ENCODE data around the gene METTL2B.
A peak's percentile ranks its signal among the peaks of the same experiment; 100 is the strongest.
"Not testable (repeated sequence)": the region's sequence is repeated elsewhere in the genome, so short reads cannot be mapped to it uniquely, and the experiment has no call there.

The METTL2B gene

DNA sequence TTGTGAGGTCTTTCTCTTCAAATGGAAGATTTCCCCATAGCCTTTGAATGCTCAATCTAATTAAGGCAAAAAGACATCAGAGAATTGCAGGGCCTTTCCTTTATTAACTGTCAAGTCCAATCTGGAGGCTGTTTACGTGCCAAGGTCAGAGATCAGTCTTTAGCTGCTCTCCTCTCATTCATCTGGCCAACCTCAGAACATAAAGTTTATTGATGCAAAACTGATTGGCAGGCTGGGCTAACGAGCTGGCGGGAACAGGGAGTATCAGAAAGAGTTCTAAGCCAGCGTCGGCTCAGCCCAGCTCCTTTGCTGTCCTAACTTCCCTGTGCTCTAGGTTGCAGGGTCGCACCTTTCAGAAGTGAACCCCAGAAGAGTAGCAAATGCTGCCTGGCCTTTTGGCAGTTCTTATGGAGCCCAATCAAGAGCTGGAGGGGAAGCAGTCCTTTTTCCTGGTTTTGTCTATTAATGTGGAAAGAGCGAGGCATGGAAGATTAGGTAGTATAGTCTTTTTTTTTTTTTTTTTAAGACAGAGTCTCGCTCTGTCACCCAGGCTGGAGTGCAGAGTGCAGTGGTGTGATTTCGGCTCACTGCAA is 47.5 kb downstream of the METTL2B start:
- DNase-seq (ENCODE audit: low read depth in 2 of 3, low spot score in 2 of 3) = not testable (repeated sequence)

DNA sequence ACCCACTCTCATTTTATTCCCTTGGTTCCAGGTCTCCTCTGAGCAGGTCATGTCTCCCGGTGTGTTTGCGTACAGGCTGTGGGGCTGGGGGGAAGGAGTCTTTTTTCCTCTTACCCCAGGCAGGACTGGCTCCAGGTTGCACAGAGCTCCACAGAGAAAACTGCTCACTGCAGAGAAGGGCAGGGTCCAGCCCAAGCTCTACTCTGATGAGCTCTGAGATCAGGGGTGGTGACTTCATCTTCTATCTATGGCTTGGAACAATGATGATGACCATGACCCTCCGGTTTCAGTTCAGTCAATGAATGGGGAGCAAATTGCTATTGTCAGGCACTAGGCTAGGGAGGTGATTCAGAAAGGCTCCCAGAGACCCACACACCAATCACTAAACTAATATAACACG is 49.0 kb downstream of the METTL2B start:
- not testable (repeated sequence) for DNase-seq (ENCODE audit: low read depth in 2 of 3, low spot score in 2 of 3)

DNA sequence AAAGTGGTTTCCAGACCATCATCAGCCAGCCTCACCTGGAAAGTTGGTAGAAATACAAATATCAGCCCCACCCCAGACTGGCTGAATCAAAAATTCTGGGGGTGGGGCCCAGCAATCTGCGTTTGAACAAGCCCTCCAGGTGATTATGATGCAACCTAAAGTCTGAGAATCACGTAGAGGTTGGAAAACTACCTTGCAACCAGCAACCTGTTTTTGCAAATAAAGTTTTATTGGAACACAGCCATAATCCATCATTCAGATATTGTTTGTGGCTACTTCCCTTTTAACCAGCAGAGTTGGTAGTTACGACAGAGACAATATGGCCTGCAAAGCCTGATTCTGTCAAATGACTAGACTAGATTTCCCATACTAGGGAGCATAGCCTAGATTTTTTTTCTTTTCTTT is 49.5 kb downstream of the METTL2B start:
- DNase-seq (ENCODE audit: low read depth in 2 of 3, low spot score in 2 of 3) = not testable (repeated sequence)

DNA sequence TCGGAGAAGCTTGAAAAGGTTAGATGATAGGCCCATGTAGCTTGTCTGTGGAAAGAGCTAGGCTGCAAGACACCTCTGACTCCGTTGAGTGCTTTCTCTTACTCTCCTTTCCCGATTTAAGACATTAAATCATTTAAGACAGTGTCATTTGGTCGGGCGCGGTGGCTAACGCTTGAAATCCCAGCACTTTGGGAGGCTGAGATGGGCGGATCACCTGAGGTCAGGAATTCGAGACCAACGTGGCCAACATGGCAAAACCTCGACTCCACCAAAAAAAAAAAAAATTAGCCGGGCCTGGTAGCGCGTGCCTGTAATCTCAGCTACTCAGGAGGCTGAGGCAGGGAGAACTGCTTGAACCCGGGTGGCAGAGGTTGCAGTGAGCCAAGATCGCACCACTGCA is 52.6 kb downstream of the METTL2B start:
- DNase-seq (ENCODE audit: low read depth in 2 of 3, low spot score in 2 of 3) = not testable (repeated sequence)

DNA sequence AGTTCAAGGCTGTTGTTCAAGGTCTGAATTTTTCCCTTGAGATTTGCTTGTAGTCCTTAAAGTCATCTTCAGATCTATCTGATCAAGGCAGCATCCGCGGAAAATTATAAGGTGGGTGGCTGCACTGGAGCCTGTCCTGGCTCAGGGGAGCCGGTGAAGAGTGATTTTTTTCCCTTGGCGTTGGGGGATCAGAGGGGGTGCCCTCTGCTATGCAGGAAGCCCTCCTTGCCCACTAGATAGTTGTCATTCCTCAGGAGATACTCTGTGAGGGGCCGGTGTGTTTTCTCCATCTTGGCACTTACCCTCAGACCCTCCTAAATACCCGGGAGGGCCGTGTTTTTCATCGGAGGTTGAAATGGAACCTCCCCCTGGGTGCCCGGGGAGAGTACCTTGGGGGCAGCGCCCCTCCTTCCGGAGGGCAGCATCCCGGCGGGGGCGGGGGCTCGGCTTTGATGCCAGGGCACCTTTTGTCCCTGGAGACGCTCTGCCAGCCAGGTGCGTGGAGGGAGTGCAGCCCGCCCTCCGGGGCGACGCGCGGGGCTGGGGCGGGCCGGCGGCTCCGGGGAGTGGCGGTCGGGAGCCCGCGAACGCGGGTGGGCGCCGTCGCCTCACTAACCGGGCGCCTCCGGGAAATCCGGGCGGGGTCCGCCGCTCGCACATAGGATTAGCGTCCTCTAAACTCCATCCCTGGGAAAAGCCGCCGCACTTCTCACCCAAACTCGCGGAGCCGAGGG is 53.7 kb downstream of the METTL2B start:
- DNase-seq (ENCODE audit: low read depth in 2 of 3, low spot score in 2 of 3) = peak in 2 of 3 experiments; percentile 12 to 18

DNA sequence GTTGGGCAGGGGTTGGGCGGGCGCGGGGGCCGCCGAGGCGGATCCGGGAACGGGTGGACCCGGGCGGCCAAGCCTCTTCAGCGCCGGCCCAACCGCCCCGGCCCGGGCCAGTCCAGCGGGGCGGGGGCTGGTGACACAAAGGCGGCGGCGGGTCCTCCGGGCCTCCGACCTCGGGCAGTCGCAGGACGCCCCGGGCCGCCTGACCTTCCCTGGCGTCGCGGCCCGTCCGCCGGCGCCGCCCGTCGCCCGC is 54.2 kb downstream of the METTL2B start:
- peak in 1 of 3 experiments; percentile 30 for DNase-seq (ENCODE audit: low read depth in 2 of 3, low spot score in 2 of 3)

DNA sequence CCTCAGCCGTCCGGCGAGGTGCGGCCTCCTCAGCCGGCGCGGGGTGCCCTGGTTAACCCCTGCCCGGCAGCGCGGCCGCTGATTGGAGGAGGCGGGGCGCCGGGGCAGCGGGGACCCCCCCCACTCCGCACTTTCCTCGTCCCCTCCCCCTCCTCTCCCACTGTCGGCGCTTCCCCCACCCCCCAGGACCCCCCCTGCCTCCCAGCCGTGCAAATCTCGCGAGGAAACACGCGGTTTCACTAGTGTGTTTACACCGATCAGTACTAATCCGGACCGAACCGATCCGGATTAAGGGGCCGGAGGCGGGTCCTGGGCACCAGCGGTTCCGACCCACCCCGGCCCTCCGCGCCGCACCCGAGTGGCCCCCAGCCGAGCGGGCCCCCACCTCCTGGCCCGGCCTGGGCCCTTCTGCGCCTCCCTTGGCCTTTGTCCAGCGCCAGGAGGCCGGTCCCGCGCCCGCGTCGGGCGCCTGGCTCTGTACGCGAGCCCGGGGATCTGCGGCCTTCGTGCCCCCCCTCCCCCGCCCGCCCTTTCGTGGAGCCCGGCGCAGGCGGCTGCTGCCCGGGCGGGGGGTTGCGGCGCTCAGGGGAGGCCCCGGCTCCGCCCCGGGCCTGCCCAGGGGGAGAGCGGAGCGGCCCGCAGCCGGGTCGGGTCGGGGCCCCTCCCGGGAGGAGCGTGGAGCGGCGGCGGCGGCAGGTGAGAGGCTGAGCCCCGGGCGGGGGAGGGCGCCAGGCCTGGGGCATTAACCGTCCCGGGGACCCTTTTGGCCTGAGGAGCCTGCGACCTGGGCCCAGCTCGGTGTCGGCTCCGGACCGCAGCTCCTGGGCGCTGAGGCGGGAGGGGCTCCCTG is 54.8 kb downstream of the METTL2B start:
- DNase-seq (ENCODE audit: low read depth in 2 of 3, low spot score in 2 of 3) = peak; percentile 51 to 69 (median 56)

DNA sequence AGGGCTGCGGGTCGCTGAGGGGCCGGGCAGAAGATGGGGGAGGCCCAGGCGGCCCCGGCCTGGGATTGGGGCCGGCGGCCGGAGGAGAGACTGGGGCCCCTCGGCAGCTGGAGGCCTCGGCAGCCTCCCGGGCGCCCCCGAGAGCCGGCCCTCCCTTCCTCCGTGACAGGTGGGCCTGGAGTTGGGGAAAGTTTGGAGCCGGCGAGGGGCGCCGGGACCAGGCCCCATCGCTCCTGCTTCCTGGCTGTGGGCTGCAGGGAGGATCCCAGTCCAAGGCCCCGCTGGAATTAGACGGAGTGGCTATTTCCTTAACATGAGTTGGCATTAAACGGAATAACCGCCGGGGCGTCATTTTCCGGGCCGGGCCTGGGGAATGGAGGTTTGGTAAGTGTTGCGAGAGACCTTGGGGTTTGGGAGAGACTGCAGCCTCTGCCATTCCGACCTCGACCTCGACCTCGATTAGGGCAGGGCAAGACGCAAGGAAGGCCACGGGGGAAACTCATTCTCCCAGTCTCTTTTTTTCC is 55.5 kb downstream of the METTL2B start:
- DNase-seq (ENCODE audit: low read depth in 2 of 3, low spot score in 2 of 3) = peak; percentile 8 to 21 (median 20)

DNA sequence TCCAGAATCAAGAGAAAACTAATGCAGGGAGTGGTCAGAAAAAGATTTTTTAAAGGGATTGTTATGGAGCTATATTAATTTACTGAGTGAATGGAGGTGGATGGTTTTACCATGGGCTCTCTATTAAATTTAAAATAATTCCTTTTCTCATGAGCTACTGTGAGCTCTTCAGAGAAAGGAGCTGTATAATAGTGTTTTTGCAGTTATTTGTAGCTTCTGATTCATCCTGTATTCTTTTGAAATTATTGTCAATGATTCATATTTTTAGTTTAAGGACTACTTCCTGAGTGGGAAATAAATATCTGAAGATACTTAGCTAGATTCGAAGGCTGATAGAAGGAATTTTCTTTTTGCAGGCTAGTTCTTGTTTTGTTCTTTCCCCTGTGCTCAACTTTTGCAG is 56.4 kb downstream of the METTL2B start:
- DNase-seq (ENCODE audit: low read depth in 2 of 3, low spot score in 2 of 3) = not testable (repeated sequence)

DNA sequence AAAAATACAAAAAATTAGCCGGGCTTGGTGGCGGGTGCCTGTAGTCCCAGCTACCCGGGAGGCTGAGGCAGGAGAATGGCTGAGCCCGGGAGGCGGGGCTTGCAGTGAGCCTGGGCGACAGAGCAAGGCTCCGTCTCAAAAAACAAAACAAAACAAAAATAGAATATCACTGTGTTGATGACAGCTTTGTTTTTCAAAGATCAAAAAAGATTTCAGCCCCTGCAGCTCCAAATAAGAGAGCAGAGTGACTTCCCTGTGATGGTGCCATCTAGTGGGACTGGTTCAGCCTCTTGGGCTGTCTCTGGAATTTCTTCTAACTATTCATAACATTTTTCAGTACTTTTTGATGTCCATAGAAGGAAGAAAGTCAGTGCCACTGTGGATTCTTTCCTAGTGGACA is 60.9 kb downstream of the METTL2B start:
- not testable (repeated sequence) for DNase-seq (ENCODE audit: low read depth in 2 of 3, low spot score in 2 of 3)

DNA sequence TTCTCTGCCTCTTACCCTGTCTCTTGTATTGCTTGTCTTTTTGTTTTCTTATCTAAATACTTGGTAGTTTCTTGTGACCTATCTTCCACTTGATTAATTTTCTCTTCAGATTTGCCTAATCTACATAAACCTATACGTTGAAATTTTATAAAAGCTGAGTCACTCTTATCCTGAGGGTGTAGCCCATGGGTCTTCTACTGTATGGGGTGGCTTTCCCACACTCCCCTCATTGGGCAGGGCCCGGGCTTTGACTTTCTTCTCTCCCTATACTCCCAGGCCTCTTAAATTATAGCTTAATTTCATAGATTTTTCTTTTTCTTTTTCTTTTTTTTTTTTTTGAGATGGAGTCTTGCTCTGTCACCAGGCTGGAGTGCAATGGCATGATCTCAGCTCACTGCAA is 66.0 kb downstream of the METTL2B start:
- not testable (repeated sequence) for DNase-seq (ENCODE audit: low read depth in 2 of 3, low spot score in 2 of 3)

DNA sequence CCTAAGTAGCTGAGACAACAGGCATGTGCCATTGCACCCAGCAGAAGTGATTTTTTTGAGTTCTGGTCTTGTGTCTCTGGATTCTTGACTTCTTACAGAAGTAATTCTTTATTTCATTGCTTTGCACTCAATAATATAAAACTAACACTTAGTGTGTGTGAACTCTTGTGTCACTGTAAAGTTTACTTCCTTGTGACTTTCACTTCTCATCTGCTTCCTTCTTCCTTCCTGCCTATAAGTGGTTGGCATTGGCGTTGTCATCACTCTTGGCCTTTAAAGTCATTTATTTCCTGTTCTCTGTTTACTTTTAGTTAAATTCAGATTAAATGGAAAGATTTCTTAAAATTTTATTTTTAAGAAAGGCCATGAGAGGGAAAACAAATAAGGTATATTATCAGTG is 66.8 kb downstream of the METTL2B start:
- not testable (repeated sequence) for DNase-seq (ENCODE audit: low read depth in 2 of 3, low spot score in 2 of 3)

DNA sequence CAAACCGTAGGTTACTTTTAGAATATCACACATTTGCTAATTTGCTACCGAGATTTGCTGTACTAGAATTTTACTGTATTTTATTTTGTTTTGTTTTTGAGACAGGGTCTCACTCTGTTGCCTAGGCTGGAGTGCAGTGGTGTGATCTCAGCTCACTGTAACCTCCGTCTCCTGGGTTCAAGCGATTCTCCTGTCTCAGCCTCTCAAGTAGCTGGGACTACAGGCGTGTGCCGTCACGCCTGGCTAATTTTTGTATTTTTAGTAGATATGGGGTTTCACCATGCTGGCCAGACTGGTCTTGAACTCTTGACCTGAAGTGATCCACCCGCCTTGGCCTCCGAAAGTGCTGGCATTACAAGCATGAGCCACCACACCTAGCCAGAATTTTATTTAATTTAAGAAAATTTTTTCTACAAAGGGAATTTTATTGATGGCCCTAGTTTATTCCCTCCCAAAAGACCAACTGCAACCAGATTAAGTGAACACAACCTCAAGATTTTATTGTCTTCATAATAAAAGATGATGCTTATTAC is 69.8 kb downstream of the METTL2B start:
- not testable (repeated sequence) for DNase-seq (ENCODE audit: low read depth in 2 of 3, low spot score in 2 of 3)

DNA sequence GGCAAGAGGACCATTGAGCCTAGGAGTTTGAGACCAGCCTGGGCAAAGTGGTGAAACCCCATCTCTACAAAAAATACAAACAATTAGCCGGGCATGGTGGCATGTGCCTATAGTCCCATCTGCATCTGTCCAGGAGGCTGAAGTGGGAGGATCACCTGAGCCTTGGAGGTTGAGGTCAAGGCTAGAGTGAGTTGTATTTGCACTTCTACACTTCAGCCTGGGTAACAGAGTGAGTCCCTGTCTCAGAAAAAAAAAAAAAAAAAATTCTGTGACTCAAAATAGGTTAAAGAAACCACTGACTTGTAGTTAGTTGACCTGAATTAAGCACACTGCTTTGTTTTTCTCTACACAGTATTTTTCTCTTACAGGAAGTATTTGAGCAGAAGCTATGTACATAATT is 74.4 kb downstream of the METTL2B start:
- DNase-seq (ENCODE audit: low read depth in 2 of 3, low spot score in 2 of 3) = no peak

DNA sequence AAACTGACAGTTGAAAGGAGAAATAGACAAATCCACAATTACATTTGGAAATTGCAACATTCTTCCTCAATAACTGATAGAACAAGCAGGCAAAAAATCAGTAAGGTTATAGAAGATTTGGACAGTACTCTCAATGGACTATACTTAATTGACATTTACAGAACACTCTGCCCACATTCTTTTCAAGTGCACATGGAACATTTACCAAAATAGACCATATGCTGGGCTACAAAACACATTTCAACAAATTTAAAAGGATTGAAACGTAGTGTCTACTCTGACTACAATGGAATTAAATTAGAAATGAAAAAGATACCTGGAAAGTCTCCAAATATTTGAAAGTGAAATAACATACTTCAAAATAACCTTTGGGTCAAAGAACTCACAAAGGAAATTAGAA is 77.8 kb downstream of the METTL2B start:
- DNase-seq (ENCODE audit: low read depth in 2 of 3, low spot score in 2 of 3) = not testable (repeated sequence)
